Calu3 (cell line): ENCODE results near the gene RPGRIP1L. TPM values are rescaled to one million over a fixed set of nuclear protein-coding genes. Genes with fewer than 3 reads are reported as not detected.

ENCODE experiments used
- BruUV-seq: library from RNA; stranded (reverse); fragments of 400-500 nt; replicated peaks from 2 replicates; lab custom pipeline; 2021; lab: Mats Ljungman, UMichigan
- CTCF ChIA-PET: fragments of 300-600 bp; sonication (Branson Sonifier 250); formaldehyde crosslinking; loops from one replicate; lab custom pipeline; 2022; ENCODE audit warnings: antibody characterized with exemption; lab: Charles Lee
- DNase-seq: peaks from one replicate; pipeline ENCODE4 v3.0.0; 2022
- H3K27ac Mint-ChIP-seq: one replicate; pipeline ENCODE4 v1.8.0; 2022; ENCODE audit warnings: mixed read lengths; ENCODE audit not compliant: unreplicated experiment
- H3K27me3 Mint-ChIP-seq: one replicate; pipeline ENCODE4 v1.8.0; 2022; ENCODE audit warnings: mixed read lengths; ENCODE audit not compliant: unreplicated experiment
- H3K36me3 Mint-ChIP-seq: one replicate; pipeline ENCODE4 v1.8.0; 2022; ENCODE audit warnings: mild to moderate bottlenecking, moderate library complexity, mixed read lengths; ENCODE audit not compliant: insufficient read depth, unreplicated experiment
- H3K4me1 Mint-ChIP-seq: one replicate; pipeline ENCODE4 v1.8.0; 2022; ENCODE audit warnings: mild to moderate bottlenecking, low read depth, mixed read lengths; ENCODE audit not compliant: unreplicated experiment
- H3K4me3 Mint-ChIP-seq: one replicate; pipeline ENCODE4 v1.8.0; 2022; ENCODE audit warnings: mild to moderate bottlenecking, low read depth, moderate library complexity, mixed read lengths; ENCODE audit not compliant: unreplicated experiment
- H3K9me3 Mint-ChIP-seq: one replicate; pipeline ENCODE4 v1.8.0; 2022; ENCODE audit warnings: low read depth, mixed read lengths; ENCODE audit not compliant: unreplicated experiment
- CTCF ChIP-seq: fragments of 200-600 bp; IDR thresholded peaks from one replicate; pipeline ENCODE4 v1.8.0; 2022; ENCODE audit warnings: antibody characterized with exemption; ENCODE audit not compliant: unreplicated experiment
- intact Hi-C: fragments of 100-400 bp; cut with micrococcal nuclease; formaldehyde crosslinking; loops from one replicate; pipeline ENCODE4 v1.10.0; 2022; ENCODE audit not compliant: unreplicated experiment
- total RNA-seq: library from RNA; stranded (reverse); gene quantifications from 2 replicates; pipeline ENCODE4 v1.2.3, GENCODE V29; 2022

Gene RPGRIP1L
- total RNA-seq, 1 experiment from 2014 or later = 16.6 TPM

- intact Hi-C loops = no loop called here
- no peak overlapping the region for H3K4me3 Mint-ChIP-seq
- no peak overlapping the region for H3K27ac Mint-ChIP-seq
- TF ChIP-seq CTCF = no peak
- BruUV-seq = no TSS peak
- H3K36me3 Mint-ChIP-seq = no peaks in the 10 kb centered on the region
- no peaks in the 10 kb centered on the region for H3K27me3 Mint-ChIP-seq
- H3K9me3 Mint-ChIP-seq = no peaks in the 10 kb centered on the region
- no peaks in the 10 kb centered on the region for H3K4me1 Mint-ChIP-seq
- CTCF ChIA-PET = no interaction called here
- no peak for DNase-seq
Measured at GRCh38 chr16:53611179-53611696, 92.4 kb downstream of the RPGRIP1L start.

GRCh38 chr16:53609536-53609935 lies 94.1 kb downstream of the RPGRIP1L start:
- CTCF ChIA-PET = no interaction called here
- H3K27ac Mint-ChIP-seq = no peak overlapping the region
- BruUV-seq = no TSS peak

GRCh38 chr16:53608094-53608493 lies 95.6 kb downstream of the RPGRIP1L start:
- Mint-ChIP-seq H3K36me3 (no peaks in the 10 kb centered on the region), H3K4me3 (no peak overlapping the region), H3K27ac (no peak overlapping the region), H3K4me1 (no peaks in the 10 kb centered on the region), H3K9me3 (no peaks in the 10 kb centered on the region), H3K27me3 (no peaks in the 10 kb centered on the region)
- intact Hi-C loops = no loop called here
- TF ChIP-seq CTCF = no peak
- no TSS peak for BruUV-seq
- CTCF ChIA-PET = interaction anchor here (0.5 kb wide), 1 partner anchor 546 kb away, joined by 8 read pairs; no protein-coding TSS in a partner anchor
- no peak for DNase-seq

More at GRCh38 chr16:53609536-53609935, 94.1 kb downstream of the RPGRIP1L start:
- DNase-seq = no peak
- no peaks in the 10 kb centered on the region for H3K36me3 Mint-ChIP-seq
- no peaks in the 10 kb centered on the region for H3K9me3 Mint-ChIP-seq
- no peaks in the 10 kb centered on the region for H3K27me3 Mint-ChIP-seq
- no peaks in the 10 kb centered on the region for H3K4me1 Mint-ChIP-seq
- TF ChIP-seq CTCF = no peak
- no peak overlapping the region for H3K4me3 Mint-ChIP-seq
- intact Hi-C loops = no loop called here

- intact Hi-C loops = no loop called here
- H3K9me3 Mint-ChIP-seq = no peaks in the 10 kb centered on the region
- no peak overlapping the region for H3K27ac Mint-ChIP-seq
- CTCF ChIA-PET = no interaction called here
- TF ChIP-seq CTCF = no peak
- no TSS peak for BruUV-seq
- no peaks in the 10 kb centered on the region for H3K36me3 Mint-ChIP-seq
- H3K4me3 Mint-ChIP-seq = no peak overlapping the region
- no peaks in the 10 kb centered on the region for H3K4me1 Mint-ChIP-seq
- no peaks in the 10 kb centered on the region for H3K27me3 Mint-ChIP-seq
- no peak for DNase-seq
Measured at GRCh38 chr16:53605831-53606400, 97.7 kb downstream of the RPGRIP1L start.
